SU-DHL-6 (cell line): ENCODE measurements around the gene CCDC157.

Experiments
- EZH2phosphoT487 ChIP-seq: fragments of 200-600 bp; sonication (generic), shearing (Covaris generic); conservative IDR thresholded peaks from 2 replicates; pipeline ENCODE4 v1.6.1; 2018; ENCODE audit warnings: mild to moderate bottlenecking, antibody characterized with exemption, low read length, moderate library complexity, mixed read lengths
- TF ChIP-seq, protein P1 (sequence below): fragments of 200-600 bp; sonication (generic); IDR thresholded peaks from one replicate; pipeline ENCODE4 v1.5.1; 2017; ENCODE audit warnings: antibody characterized with exemption, mild to moderate bottlenecking, low read length, moderate library complexity; ENCODE audit not compliant: insufficient read depth, poor library complexity, severe bottlenecking

DNA sequence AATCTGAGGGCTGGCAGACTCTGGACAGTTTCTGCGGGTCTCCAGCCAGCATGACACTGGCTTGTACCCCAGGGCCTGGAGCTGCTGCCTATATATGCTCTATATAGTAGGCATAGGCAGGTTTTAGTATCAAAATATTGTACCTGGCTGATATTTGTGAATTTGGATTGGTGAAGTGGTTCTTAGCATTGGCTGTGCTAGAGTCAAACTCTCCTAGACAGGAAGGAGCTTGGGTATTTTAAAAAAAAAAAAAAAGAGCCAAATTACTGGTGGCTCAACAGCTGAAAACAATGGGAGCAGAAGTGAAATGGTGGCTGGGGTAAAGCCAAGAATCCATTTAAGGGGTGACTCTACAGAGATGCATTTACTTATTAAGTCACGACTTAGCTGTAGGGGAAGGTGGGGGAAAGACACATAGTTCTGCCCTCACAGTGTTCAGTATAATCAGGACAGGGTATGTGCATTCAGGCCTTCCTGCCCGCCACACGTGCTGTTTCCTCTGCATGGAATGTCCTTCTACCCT, 57.8 kb downstream of the CCDC157 start:
- TF ChIP-seq, protein P1, sequence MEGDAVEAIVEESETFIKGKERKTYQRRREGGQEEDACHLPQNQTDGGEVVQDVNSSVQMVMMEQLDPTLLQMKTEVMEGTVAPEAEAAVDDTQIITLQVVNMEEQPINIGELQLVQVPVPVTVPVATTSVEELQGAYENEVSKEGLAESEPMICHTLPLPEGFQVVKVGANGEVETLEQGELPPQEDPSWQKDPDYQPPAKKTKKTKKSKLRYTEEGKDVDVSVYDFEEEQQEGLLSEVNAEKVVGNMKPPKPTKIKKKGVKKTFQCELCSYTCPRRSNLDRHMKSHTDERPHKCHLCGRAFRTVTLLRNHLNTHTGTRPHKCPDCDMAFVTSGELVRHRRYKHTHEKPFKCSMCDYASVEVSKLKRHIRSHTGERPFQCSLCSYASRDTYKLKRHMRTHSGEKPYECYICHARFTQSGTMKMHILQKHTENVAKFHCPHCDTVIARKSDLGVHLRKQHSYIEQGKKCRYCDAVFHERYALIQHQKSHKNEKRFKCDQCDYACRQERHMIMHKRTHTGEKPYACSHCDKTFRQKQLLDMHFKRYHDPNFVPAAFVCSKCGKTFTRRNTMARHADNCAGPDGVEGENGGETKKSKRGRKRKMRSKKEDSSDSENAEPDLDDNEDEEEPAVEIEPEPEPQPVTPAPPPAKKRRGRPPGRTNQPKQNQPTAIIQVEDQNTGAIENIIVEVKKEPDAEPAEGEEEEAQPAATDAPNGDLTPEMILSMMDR, result no peak
- TF ChIP-seq EZH2phosphoT487, result no peak
